SK-N-MC (cell line): ENCODE data around the gene NGRN.

Experiments
- DNase-seq: peaks from one replicate; pipeline ENCODE4 v3.0.0-alpha.2; 2011; ENCODE audit warnings: low read depth, low spot score
- H3K27ac ChIP-seq: fragments of 200-600 bp; sonication (generic); 2 replicates; pipeline ENCODE4 v1.5.1; 2016; ENCODE audit warnings: mixed run types
- H3K36me3 ChIP-seq: fragments of 200-600 bp; sonication (generic); 2 replicates; pipeline ENCODE4 v1.6.1; 2017; ENCODE audit warnings: antibody characterized with exemption, low read length, mixed read lengths; ENCODE audit not compliant: insufficient read depth
- H3K4me3 ChIP-seq: fragments of 200-600 bp; sonication (generic); 2 replicates; pipeline ENCODE4 v1.5.1; 2016
- H3K9ac ChIP-seq: fragments of 200-600 bp; sonication (generic); 2 replicates; pipeline ENCODE4 v1.8.0; 2017; ENCODE audit warnings: mixed run types, mixed read lengths; ENCODE audit not compliant: insufficient read length
- H3K9me3 ChIP-seq: fragments of 200-600 bp; sonication (generic); 2 replicates; pipeline ENCODE4 v1.6.1; 2017; ENCODE audit warnings: low read depth, mild to moderate bottlenecking, antibody characterized with exemption, low read length, moderate library complexity, mixed read lengths
- EZH2 ChIP-seq: fragments of 200-600 bp; sonication (generic); IDR thresholded peaks from one replicate; pipeline ENCODE4 v1.6.1; 2017; ENCODE audit warnings: antibody characterized with exemption
- FOXP2 ChIP-seq: optimal IDR thresholded peaks from 2 replicates; pipeline ENCODE3; 2011; ENCODE audit warnings: mild to moderate bottlenecking, moderate library complexity; ENCODE audit not compliant: insufficient read depth; ENCODE audit errors: extremely low read length, control extremely low read depth
- POLR2AphosphoS5 ChIP-seq: IDR thresholded peaks from 2 replicates; pipeline ENCODE4 v1.6.1; 2012; ENCODE audit warnings: mild to moderate bottlenecking, low read depth, low read length, borderline replicate concordance

Gene NGRN

DNA sequence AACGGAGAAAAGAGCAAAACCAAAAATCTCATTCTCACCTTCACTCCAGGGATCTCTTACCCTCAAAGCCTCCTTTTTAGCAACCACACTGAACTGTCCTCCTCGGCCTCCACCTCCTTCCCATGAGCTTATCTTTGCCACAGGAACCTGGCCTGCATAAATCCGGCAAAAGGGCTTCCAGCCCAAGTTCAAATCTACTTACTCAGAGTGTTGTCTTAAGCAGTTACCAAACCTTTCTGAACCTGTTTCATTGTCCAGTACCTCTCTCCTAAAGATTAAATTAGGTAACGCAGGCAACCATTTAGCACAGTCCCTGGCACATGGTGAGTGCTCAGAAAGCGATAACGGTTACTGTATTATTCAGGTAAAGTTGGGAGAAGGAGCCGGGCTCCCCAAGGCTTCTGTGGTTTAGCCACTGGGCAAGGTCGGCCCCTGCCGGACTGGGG lies 32.5 kb upstream of the NGRN start:
- peak overlapping the region; percentile 70 for H3K9ac ChIP-seq
- no peak for TF ChIP-seq FOXP2
- TF ChIP-seq EZH2, result no peak
- no peak for TF ChIP-seq POLR2AphosphoS5
- H3K9me3 ChIP-seq, result no peaks in the 10 kb centered on the region
- H3K36me3 ChIP-seq, result no peaks in the 10 kb centered on the region
- no peak for DNase-seq
- no peak overlapping the region for H3K27ac ChIP-seq
- peak overlapping the region; percentile 87 for H3K4me3 ChIP-seq

DNA sequence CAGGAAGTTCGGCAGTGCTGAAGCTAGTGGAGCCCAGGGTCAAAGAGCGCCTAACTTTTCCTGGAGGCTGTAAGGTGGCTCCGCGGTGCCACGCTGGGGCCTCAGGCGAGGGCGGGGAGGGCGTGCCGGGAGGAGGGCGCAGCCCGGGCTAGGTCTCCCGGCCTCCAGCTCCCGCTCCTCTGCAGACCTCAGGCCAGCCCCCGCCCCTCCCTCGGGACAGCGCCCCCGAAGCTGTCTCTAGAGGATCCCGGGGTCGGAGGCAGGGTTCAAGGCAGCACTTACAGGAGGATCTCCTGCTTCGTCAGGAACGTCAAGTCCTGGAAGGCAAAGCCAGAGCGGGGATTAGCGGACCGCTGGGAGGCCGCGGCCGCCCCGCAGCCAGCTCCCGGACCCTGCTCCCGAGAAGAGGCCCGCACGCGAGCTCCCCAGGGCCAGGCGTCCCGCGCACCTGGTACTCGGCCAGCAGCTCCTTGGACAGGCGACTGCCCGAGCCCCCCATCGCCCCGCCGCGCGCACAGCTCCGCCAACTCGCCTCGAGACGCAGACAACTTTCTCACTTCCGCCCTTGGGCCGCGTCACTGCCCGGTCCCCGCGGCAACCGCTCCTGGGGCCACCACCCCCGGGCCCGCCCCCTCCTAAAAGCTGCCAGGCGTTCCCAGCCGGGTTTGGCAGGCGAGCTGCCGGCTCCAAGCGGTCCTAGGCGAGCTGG lies 31.9 kb upstream of the NGRN start, which contains the start of gene CIB1:
Gene CIB1, minus strand, starts transcription at position 555 of the 709 bp plus-strand sequence. Its CDS starts 56 bp downstream, at position 499.
- Histone ChIP-seq H3K9ac (peak within 1 kb of the TSS; percentile 70), H3K4me3 (peak within 1 kb of the TSS; percentile 87), H3K9me3 (no peaks in the 10 kb centered on the region), H3K36me3 (peaks cover 4% of the 10 kb centered on the region), H3K27ac (no peak within 1 kb of the TSS)
- peak; percentile 24 for DNase-seq
- TF ChIP-seq EZH2 (no peak), POLR2AphosphoS5 (peak; percentile 50; the same call in 1 of the 2 replicates), FOXP2 (peak; percentile 61)

DNA sequence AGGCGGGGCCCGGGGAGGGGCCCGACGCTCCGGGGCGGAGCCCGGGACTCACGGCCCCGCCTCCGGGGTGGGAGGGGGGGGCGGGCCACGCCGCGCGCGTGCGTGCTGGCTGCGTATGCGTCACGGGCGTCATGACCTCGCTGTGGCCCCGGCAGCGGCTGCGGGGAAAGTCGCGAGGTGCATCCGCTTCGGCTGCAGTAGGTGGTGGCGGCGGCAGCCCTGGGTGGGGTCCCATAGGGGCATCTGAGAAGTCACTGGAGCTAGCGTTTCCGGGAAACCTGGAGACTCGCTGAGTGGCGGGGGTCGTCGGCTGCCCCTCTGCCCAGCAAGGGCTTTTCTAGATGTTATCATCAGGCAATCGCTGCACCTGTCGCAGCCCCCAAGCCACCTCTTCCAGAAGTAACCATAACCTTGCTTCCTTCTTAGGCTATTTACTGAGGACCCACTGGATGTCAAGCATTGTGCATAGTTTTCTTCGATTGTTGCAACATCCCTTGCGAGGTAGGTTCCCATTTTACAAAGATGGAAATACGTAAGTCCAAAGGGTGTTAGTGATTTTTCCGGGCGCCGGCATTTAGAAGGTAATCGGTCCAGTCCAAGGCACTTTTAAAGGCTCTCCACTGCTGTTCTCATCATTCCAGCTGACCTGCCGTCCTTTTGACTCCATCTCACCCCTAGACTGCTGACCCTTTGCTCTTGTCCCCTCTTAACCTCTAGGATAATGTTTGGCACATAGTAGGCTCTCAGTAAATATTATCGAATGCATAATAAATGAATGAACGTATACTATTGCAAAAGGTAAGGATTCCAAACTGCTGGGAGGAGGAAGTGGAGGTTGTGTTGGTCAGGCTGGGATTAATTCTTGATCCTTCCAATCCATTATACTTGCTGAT lies 31.1 kb upstream of the NGRN start, which contains the start of gene GDPGP1:
Gene GDPGP1, plus strand, starts transcription at position 114 of the 893 bp plus-strand sequence. CDS start 6,700 bp downstream, outside the sequence.
- H3K9me3 ChIP-seq, result no peaks in the 10 kb centered on the region
- TF ChIP-seq POLR2AphosphoS5 (peak; percentile 83), FOXP2 (no peak), EZH2 (no peak)
- peak within 1 kb of the TSS; percentile 87 for H3K4me3 ChIP-seq
- peaks cover 8% of the 10 kb centered on the region for H3K36me3 ChIP-seq
- H3K27ac ChIP-seq, result no peak within 1 kb of the TSS
- no peak for DNase-seq
- H3K9ac ChIP-seq, result peak within 1 kb of the TSS; percentile 70

DNA sequence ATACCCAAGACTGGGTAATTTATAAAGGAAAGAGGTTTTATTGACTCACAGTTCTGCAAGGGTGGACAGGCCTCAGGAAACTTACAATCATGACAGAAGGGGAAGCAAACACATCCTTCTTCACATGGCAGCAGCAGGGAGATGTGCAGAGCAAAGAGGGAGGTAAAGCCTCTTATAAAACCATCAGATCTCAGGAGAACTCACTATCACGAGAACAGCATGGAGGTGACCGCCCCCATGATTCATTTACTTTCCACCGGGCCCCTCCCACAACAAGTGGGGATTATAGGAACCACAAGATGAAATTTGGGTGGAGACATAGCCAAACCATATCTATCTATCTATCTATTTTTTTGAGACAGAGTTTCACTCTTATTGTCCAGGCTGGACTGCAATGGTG lies 26.1 kb upstream of the NGRN start:
- Histone ChIP-seq H3K4me3 (no peak overlapping the region), H3K9ac (no peak overlapping the region), H3K27ac (no peak overlapping the region), H3K36me3 (peaks cover 8% of the 10 kb centered on the region), H3K9me3 (no peaks in the 10 kb centered on the region)
- TF ChIP-seq FOXP2 (no peak), EZH2 (no peak), POLR2AphosphoS5 (no peak)
- DNase-seq, result no peak

DNA sequence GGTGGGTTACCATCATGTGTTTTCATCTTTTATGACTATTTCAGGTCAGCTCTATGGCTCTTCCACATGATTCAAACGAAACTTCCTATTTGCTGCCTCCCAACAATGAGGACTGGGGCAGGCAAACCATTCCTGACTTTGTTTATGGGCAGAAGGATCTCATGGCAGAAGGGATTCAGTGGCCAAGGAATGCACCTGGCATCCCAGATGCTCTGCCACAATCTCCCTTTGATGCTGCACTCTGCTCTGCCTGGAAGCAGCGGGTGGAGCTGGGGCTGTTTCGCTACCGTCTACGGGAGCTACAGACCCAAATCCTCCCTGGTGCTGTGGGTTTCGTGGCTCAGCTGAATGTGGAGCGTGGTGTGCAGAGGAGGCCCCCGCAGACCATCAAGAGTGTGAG lies 24.6 kb upstream of the NGRN start:
- no peak overlapping the region for H3K9ac ChIP-seq
- no peak for DNase-seq
- H3K36me3 ChIP-seq, result peaks cover 8% of the 10 kb centered on the region
- H3K27ac ChIP-seq, result no peak overlapping the region
- no peak overlapping the region for H3K4me3 ChIP-seq
- H3K9me3 ChIP-seq, result no peaks in the 10 kb centered on the region
- TF ChIP-seq FOXP2 (no peak), EZH2 (no peak), POLR2AphosphoS5 (no peak)

DNA sequence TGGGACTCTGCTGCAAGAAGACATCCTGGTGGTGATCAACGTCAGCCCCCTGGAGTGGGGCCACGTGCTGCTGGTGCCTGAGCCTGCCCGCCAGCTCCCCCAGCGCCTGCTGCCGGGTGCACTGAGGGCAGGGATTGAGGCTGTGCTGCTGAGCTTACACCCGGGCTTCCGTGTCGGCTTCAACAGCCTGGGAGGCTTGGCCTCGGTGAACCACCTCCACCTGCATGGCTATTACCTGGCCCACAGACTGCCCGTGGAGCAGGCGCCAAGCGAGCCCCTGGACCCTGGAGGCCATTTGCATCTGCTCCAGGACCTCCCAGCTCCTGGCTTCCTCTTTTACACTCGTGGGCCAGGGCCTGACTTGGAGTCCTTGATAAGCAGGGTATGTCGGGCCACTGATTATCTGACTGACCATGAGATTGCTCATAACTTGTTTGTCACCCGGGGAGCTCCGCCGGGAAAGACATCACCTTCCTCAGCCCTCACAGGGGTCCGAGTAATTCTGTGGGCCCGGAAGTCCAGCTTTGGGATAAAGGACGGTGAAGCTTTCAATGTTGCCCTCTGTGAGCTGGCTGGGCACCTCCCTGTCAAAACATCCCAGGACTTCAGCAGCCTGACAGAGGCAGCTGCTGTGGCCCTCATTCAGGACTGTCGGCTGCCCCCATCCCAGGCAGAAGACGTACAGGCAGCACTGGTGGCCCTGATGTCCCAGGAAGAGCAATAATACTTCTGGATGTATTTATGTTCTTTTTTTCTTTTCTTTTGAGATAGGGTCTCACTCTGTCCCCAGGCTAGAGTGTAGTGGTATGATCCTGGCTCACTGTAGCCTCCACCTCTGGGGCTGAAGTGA lies 23.9 kb upstream of the NGRN start:
- Histone ChIP-seq H3K9ac (no peak overlapping the region), H3K27ac (no peak overlapping the region), H3K36me3 (peaks cover 8% of the 10 kb centered on the region), H3K4me3 (no peak overlapping the region), H3K9me3 (no peaks in the 10 kb centered on the region)
- DNase-seq, result no peak
- no peak for TF ChIP-seq POLR2AphosphoS5
- no peak for TF ChIP-seq FOXP2
- TF ChIP-seq EZH2, result no peak

DNA sequence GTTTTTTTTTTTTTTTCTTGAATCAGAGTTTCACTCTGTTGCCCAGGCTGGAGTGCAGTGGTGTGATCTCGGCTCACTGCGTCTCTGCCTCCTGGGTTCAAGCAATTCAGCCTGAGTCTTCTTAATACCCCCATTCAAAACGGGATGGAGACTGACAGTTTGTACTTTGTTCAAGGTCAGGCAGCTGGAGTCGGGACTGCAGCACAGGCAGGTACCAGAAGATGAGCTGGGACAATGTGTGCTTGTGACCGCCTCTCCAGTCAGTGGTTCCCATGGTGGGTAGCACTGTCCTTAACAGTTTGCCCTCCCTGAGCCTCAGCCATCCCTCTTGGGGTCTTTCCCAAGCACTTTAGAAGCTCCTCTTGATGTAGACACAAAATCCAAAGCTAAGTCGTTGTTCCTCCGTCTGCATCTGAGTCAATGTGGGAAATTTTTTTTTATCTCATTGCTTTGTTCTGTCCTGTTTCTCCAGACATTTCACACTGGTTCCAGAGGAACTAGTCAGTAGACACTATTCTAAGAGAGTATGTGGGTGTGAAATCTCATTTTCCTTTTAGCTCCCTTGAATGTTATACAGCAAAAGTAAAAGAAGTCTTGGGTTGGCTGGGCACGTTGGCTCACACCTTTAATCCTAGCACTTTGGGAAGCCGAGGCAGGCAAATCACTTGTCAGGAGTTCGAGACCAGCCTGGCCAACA lies 21.4 kb upstream of the NGRN start:
- DNase-seq, result no peak
- Histone ChIP-seq H3K27ac (no peak overlapping the region), H3K4me3 (no peak overlapping the region), H3K36me3 (no peaks in the 10 kb centered on the region), H3K9ac (no peak overlapping the region), H3K9me3 (no peaks in the 10 kb centered on the region)
- no peak for TF ChIP-seq EZH2
- no peak for TF ChIP-seq FOXP2
- no peak for TF ChIP-seq POLR2AphosphoS5
